SK-N-MC (cell line): ENCODE measurements around the gene GRIK3.

ENCODE experiments used
- EZH2 ChIP-seq: fragments of 200-600 bp; sonication (generic); IDR thresholded peaks from one replicate; pipeline ENCODE4 v1.6.1; 2017; ENCODE audit warnings: antibody characterized with exemption
- FOXP2 ChIP-seq: optimal IDR thresholded peaks from 2 replicates; pipeline ENCODE3; 2011; ENCODE audit warnings: mild to moderate bottlenecking, moderate library complexity; ENCODE audit not compliant: insufficient read depth; ENCODE audit errors: extremely low read length, control extremely low read depth

GRCh38 chr1:36802018-36802417 lies 232.3 kb downstream of the GRIK3 start:
- TF ChIP-seq EZH2, result no peak
- TF ChIP-seq FOXP2, result no peak
